HG02981 (cell line): ENCODE results near the gene PLD2.

Experiments
- ATAC-seq: cut with Tn5 transposase; IDR thresholded peaks from one replicate; pipeline ENCODE4 v1.9.1; 2021; ENCODE audit warnings: mild to moderate bottlenecking, moderate library complexity; ENCODE audit not compliant: unreplicated experiment

Gene PLD2, protein sequence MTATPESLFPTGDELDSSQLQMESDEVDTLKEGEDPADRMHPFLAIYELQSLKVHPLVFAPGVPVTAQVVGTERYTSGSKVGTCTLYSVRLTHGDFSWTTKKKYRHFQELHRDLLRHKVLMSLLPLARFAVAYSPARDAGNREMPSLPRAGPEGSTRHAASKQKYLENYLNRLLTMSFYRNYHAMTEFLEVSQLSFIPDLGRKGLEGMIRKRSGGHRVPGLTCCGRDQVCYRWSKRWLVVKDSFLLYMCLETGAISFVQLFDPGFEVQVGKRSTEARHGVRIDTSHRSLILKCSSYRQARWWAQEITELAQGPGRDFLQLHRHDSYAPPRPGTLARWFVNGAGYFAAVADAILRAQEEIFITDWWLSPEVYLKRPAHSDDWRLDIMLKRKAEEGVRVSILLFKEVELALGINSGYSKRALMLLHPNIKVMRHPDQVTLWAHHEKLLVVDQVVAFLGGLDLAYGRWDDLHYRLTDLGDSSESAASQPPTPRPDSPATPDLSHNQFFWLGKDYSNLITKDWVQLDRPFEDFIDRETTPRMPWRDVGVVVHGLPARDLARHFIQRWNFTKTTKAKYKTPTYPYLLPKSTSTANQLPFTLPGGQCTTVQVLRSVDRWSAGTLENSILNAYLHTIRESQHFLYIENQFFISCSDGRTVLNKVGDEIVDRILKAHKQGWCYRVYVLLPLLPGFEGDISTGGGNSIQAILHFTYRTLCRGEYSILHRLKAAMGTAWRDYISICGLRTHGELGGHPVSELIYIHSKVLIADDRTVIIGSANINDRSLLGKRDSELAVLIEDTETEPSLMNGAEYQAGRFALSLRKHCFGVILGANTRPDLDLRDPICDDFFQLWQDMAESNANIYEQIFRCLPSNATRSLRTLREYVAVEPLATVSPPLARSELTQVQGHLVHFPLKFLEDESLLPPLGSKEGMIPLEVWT

GRCh38 chr17:4806777-4807604 is at the start of gene PLD2:
Gene PLD2 (plus strand): TSS chr17:4807152. CDS start chr17:4807773, 621 bp downstream.
- peak; percentile 86 for ATAC-seq

- no peak for ATAC-seq
These were observed 47.1 kb upstream of the PLD2 start for GRCh38 chr17:4759776-4760236.

GRCh38 chr17:4764595-4764994 is 42.4 kb upstream of the PLD2 start:
- no peak for ATAC-seq

DNA sequence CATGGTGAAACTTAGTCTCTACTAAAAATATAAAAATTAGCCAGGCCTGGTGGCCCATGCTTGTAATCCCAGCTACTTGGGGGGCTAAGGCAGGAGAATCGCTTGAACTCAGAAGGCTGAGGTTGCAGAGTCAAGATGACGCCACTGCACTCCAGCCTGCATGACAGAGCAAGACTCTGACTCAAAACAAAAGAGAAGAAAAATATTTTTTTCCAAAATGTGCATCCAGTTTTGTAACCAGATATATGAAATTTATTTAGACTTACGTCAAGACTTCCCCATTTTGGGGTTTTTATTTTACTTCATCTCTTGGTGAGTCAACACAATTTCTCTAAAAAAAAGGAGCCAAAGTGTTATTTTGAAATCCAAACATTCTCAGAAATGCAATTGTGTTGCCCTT is 40.8 kb upstream of the PLD2 start:
- no peak for ATAC-seq

GRCh38 chr17:4766723-4767122 is 40.2 kb upstream of the PLD2 start:
- ATAC-seq: no peak

- no peak for ATAC-seq
These were observed 38.7 kb upstream of the PLD2 start for GRCh38 chr17:4768298-4768697.

GRCh38 chr17:4769628-4770027 is 37.3 kb upstream of the PLD2 start:
- no peak for ATAC-seq

DNA sequence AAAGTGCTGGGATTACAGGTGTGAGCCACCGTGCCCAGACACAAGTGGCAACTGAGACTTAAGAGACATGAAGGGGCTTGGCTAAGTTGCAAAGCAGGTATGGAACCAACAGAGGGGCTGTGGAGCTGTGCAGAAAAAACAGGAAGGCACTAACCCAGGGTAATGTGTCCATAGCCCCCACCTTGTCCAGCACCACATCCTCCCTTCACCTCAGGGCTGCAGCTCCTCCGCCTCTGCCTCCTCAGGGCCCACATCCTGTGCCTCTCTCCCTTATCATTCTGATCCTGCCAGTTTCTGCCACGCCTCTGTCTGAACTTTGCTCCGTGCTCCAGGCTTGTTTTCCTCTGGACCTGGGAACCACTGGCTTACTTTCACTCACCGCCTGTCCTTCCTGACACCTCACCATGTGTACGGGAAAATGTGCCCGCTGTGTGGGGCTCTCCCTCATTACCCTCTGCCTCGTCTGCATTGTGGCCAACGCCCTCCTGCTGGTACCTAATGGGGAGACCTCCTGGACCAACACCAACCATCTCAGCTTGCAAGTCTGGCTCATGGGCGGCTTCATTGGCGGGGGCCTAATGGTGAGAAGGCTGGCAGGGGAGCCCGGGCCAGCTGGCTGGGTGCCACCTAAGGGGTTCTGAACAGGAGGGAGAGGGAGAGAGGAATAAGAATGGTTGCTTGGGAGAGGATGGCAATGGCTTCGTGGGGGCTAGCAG is 35.3 kb upstream of the PLD2 start, which contains the start of gene TM4SF5:
TSS of gene TM4SF5 (plus strand) at position 368 of the 716 bp plus-strand sequence. CDS start at position 405, 37 bp downstream.
- ATAC-seq: no peak

DNA sequence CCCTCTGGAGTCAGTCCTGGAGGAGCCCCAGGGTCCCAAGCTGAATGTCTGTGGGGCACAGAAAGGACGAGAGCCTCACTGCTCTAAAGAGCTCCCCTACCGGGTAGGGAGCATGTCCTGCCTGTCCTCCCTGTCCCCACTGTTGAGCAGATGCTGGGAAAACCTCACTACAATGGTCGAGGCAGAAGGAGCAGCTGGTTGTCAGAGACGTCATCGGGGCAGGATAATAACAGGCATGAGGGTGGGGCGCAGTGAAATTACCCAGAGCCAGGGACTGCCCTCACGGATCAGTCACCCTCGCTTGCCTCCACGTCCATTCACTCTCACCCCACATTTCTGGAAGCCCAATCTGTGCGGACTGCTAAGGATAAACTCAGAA is 34.7 kb upstream of the PLD2 start:
- ATAC-seq: no peak

DNA sequence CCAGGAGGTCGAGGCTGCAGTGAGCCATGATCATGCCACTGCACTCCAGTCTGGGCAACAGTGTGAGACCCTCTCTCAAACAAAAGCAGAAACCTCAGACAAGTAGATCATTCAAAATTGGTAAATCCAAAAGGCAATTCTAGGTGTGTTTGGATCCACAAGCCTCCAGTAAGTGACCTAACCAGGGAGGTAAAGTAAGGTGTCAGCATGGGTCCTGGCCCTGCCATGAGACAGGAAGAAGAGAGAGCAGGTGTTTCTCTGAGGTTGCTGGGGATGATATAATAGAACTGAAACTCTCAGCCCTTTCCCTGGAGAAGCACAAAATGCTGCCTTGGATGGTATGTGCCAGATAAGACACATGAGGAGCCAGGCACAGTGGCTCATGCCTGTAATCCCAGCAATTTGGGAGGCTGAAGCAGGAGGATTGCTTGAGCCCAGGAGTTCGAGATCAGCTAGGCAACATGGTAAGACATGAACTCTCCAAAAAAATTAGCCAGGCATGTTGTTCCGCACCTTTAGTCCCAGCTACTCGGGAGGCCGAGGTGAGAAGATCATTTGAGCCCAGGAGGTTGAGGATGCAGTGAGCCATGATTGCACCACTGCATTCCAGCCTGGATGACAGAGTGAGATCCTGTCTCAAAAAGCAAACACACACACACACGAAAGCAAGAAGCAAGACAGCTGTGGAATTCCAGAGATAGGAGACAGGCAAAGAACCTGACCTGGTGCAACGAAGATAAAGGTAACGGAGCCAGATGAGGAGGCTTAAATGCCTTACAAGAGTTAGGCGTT is 28.8 kb upstream of the PLD2 start:
- no peak for ATAC-seq

GRCh38 chr17:4780325-4780955 is 26.5 kb upstream of the PLD2 start:
- ATAC-seq: no peak

DNA sequence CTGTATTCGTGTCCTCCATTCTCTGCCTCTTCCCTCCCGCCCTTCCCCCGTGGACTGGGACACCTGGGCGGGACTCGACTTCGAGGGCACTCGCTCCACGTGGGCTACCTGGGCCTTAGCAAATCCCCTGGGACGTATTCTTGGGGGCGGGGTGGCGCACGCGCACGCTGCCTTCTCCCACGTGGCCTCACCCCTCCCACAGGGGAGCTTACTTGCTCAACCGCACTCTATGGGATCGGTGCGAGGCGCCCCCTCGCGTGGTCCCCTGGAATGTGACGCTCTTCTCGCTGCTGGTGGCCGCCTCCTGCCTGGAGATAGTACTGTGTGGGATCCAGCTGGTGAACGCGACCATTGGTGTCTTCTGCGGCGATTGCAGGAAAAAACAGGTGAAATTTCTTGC is 24.3 kb upstream of the PLD2 start:
- ATAC-seq: no peak

- ATAC-seq: no peak
These were observed 21.4 kb upstream of the PLD2 start for GRCh38 chr17:4785311-4786105.

GRCh38 chr17:4786106-4786511 is 20.8 kb upstream of the PLD2 start, which contains the start of gene VMO1:
Gene VMO1 (minus strand): TSS chr17:4786364. CDS start chr17:4786352, 12 bp downstream.
- no peak for ATAC-seq

- ATAC-seq: no peak
These were observed 20.4 kb upstream of the PLD2 start for GRCh38 chr17:4786516-4786915.

DNA sequence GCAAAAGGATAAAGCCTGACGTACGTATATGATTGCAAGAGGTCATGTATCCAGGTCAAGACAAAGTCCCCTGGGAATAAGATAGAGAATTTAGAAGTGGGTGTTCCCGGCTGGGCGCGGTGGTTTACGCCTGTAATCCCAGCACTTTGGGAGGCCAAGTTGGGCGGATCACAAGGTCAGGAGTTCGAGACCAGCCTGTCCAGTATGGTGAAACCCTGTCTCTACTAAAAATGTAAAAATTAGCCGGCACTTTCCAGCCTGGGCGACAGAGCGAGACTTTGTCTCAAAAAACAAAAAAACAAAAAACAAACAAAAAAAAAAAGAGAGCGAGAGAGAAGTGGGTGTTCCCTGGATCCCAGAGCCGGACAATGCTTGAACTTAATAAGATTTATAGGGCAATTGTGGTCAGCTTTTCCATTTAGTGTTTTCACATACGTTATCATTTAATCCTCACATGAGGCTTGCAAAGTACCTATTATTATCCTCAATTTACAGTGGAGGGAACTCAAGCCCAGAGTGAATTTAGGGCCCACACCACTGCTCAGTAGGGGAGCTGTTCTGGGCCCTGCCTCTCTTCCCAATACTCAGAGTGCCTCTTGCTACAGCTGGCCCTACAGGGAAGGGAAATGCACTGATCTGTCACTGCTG is 18.7 kb upstream of the PLD2 start:
- no peak for ATAC-seq
